Stimulated activated CD8-positive, alpha-beta memory T cell treated with anti-CD3 and anti-CD28 coated beads, Interleukin-4, amount 100 ng/mL, for 48 hours (primary cell): ENCODE data around the gene PRKCH.
A peak's percentile ranks its signal among the peaks of the same experiment; 100 is the strongest.

ENCODE experiments used
- DNase-seq: peaks from one replicate; pipeline ENCODE4 v3.0.0-alpha.2; 2020

Gene PRKCH

DNA sequence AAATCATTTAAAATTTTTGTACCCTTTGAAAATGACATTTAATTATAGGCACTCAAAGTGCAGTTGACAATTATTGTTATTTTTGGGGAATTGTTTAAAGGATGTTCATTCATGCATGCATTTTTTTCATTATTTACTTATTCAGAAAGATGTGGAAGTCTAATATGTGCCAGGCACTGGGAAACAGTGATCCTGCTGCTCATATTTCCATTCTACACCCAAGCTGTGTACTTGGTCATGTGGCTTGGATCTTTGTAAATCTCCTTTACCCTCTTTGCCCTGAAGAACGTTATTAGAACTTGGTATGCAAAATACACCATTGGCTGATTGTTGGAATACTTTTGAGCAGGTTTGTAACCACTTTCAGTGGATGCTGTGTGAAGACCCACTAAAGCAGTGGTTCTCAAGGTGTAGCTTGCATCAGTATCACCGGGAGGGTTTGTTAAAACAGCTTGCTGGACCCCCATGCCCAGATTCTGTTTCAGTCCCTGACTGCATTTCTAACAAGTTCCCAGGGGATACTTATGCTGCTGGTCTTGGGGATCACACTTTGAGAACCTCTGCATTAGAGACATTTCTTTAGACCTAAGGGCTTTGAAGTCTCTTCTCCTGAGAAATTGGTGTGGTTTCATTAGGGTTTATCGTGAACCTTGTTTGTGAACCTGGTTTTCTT is 47.5 kb downstream of the PRKCH start:
- DNase-seq, result no peak

DNA sequence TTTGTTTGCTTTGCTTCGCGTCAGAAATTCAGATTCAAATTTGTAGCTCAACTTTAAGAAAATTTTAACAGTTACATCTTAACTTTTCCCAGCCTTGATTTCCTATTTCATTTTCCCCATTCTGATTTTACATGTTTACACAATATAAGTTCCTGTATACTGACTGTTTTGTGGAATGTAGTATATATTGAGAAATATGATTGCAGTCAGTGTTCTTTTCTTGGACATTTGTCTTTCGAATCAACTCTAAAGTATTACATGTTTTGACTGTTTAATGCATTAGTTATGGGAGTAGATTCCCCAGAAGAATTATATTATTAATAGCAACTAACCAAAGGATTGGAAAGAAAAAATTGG is 48.1 kb downstream of the PRKCH start:
- no peak for DNase-seq

DNA sequence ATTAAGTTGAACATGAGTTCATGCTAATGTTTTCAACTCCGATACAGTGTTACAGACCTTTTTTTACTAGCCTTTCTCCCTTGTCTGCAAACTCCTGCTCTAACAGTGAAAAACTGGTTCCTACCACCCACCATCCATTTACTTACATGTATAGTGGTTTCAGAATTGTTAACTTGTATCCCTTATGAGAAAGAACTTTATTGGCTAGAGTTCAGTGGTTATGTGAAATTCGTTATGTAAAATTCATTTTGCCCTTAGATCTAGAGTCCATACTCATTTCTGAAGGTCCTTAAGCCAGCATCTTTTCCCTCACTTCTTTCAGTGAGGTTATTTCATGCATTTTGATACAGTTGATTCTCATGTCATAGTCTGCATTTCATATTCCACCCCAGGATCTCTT is 51.0 kb downstream of the PRKCH start:
- no peak for DNase-seq

DNA sequence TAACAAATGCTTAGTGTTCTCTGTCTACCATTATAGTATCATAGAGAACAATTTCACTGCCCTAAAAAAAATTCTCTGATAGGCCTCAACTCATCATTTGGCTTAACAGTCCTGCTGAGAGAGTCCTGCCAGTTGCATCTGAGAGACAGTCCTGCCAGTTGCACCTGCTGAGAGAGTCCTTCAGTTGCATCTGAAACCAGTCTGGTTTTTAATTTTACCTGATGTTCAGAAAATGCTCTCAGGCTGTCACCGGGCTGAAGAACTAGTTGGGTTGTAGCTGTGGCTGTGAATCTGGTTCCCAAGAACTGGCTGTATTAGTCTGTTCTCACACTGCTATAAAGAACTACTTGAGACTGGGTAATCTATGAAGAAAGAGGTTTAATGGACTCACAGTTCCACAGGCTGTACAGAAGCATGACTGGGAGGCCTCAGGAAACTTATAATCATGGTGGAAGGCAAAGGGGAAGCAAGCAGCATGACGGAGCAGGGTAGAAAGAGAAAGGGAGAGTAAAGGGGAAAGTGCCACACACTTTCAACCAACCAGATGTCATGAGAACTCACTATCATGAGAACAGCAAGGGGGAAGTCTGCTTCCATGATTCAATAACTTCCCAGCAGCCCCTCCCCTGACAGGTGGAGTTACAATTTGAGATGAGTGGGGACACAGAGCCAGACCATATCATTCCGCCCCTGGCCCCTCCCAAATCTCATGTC is 51.6 kb downstream of the PRKCH start:
- DNase-seq, result no peak

DNA sequence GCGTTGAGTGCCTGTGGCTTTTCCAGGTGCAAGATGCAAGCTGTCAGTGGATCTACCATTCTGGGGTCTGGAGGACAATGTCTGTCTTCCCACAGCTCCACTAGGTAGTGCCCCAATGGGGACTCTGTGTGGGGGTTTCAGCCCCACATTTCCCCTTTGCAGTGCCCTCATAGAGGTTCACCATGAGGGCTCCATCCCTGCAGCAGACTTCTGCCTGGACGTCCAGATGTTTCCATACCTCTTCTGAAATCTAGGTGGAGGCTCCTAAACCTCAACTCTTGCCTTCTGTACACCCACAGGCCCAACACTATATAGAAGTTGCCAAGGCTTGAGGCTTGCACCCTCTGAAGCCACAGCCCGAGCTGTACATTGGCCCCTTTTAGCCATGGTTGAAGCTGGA is 52.9 kb downstream of the PRKCH start:
- DNase-seq, result no peak

DNA sequence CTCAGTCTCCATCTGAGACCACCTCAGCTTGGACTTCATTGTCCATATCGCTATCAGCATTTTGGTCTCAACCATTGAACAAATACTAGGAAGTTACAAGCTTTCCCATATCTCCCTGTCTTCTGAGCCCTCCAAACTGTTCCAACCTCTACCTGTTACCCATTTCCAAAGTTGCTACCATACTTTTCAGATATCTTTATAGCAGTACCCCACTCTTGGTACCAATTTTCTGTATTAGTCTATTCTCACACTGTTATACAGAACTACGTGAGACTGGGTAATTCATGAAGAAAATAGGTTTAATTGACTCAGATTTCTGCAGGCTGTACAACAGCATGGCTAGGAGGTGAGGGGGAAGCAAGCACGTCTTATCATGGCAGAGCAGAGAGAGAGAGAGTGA is 53.8 kb downstream of the PRKCH start:
- DNase-seq, result no peak

DNA sequence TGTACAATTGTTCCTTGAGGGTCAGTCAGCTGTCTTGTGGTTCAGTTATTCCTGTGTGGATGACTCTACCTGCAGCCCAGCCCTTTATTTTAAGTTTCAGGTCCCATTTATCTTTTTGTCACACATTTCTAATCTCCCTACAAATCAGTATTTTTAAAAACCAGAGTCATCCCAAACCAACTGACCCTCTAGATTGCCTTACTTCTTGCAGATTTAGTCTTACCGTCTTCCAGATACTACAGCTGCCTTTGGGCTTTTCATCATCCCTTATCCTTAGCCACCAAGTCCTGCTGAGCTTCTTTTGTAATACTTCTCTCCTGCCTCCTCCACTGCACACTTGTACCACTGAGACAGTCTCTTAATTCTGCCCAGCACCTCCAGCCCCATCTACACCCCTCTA is 54.9 kb downstream of the PRKCH start:
- no peak for DNase-seq

DNA sequence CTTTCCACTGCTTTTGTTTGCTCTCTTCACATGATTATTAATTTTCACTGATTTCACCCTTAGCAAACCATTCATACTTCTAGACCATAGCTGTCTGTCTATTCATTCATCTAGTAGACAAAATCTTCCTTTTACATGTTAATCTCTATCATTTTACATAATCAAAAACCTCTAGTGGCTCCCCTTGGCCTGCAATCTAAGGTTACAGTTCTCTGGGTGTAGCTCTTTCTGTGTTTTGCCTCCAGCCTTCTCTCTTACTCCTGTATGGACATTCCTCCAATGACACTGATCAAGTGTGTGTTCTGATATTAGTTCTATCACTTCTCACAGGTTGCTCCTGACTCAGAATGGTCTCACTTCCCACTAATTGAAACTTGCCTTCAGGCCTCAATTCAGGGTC is 56.4 kb downstream of the PRKCH start:
- no peak for DNase-seq

DNA sequence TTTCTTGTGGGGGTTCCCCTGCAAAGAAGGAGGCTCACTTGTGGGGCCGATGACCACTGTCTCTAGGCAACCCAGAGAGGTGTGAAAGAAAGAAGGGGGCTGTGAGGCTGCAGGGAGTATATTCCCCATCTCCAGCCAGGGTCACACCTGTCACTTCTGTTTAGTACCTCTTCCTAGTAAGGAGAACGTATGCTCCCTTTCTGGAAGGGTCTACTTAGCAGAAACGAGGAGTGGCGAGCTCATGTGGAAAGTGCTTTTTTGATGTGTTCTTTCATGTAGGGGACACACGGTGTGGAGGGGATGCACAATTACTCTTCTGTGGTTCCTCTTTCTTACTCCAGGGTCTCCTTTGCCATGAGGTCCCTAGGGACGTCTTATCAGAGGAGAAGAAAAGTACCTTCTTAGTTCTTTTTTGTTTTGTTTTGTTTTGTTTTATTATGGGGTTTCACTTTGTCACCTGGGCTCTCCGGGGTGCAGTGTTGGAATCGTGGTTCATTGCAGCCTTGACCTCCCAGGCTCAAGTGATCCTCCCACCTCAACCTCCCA is 58.3 kb downstream of the PRKCH start:
- no peak for DNase-seq

DNA sequence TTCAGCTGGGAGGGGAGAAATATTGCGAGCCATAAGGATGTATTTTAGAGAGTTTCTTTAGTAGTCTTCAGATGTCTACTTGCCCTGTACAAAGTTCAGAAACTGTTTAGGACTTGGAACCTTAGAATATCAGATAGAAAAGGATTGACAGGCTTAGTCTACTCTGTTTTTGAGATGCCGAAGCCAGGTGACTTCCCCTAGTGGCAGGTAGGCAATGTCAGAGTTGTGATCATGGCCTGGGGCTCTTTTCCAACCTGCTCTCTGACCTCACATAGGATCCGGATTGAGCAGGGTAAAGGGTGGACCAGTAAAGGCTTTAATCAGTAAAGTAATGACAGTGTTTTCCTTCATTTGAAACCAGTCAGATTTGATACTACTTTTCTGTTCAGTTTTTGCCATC is 59.6 kb downstream of the PRKCH start:
- no peak for DNase-seq

DNA sequence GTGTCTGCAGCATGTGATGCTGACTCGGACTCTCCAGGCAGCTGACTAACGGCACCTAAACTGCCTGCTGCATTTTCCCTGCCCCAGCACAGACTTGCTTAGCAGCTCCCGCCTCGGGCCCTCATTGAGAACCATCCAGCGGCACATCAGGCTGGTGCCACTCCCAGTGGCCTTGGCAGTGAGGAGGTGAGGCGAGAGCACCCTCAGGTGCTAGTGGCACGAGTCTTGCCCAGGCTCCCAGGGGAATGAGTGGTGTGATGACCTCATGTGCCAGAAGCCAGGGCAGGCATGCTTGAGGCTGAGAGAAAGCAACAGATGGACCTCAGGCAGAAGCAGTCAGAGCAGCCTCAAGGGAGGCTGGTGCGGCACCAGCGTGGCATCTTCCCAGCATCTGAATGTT is 60.2 kb downstream of the PRKCH start:
- DNase-seq, result no peak

DNA sequence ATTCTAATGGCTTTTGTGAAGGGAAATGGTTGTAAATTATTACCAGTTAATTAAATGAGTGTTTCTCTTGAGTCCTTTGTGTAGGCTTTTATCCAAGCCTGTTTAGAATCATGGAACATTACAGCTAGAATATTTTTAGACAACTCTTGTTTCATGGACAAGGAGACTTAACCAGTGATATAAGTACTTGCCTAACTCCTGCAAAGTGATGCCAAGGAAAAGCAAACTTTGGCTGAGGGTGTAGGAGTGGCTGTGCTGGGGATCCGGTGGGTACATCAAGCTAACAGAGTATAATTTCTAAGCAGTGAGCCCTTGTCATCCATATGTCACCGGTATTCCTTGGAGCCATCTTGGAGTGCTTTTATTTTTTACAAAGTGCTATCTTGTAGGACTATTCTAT is 61.5 kb downstream of the PRKCH start:
- DNase-seq, result no peak

DNA sequence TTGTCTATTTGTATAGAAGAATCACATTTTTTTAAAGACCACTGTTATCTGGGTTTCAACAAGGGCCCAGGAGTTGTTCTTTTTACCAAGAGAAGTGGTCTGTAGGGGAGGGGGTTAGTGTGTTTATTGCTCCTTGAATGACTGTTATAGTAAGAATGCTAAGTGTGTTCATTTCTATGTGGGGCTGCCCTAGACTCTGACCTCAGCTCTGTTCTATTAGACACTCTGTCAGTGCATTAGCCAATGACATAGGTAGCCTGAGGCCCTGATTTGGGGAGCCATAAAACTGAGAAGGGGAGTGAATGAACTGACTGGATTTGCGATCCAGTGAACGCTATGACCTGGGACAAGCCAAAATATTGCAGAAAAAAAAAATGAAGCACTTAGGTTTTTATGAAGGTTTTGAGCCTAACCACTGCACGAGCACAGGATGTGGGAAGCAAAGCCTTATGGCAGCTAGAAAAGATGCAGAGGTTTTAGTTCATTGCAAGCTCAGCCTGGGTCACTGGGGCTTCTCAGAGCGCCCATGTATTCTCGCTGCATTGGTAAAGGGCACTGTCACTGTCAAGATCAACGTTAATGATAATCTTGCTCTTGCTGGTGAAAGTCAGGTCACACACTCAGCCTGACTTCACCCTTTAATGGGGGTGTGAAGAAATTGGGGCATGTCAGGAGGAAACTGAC is 63.8 kb downstream of the PRKCH start:
- peak; percentile 57 for DNase-seq

DNA sequence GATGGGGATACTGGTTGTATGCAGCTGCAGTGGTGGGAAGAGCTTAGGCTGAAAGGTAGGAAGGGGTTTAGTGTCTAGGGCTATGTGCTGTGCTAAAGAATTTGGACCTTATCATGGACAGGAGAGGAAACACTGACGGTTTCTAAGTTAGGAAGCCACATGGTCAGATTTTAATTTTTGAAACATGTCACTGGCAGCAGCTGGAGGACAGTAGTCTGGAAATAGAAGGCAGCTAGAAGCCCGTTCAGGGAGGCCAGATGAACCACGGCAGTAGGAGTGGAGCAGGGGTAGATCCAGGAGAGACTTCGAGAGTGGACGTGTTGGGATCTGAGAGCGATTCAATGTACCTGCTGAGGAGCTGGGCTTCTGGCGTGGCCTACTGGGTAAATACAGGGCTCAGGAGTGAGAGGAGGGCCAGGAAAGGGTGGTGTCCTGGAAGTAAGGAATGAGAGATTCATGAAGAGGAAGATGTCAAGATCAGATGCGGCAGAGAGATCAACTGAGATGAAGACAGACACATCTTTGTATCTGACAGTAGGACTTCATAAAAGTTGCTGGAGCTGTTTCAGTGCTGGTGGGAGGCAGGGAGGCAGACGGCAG is 64.9 kb downstream of the PRKCH start:
- no peak for DNase-seq

DNA sequence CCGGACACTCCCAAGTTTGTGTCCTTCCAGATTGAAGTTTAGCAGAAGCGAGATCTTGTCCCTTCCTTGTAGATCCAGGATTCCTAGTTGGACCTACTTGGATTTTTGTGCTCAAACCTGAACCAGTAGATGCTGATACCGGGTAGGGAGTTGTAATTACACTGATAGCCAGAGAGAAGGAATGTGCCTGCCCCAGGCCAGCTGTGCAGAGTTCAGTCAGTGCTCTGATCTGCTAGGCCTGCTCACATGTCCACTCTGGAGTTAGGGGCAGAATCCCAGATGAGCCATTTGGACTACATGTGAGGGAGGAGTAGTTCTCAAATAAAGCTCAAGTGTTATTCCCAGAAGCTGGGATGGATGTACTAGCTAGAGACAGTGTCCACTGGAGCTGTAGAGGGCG is 65.7 kb downstream of the PRKCH start:
- DNase-seq, result no peak

DNA sequence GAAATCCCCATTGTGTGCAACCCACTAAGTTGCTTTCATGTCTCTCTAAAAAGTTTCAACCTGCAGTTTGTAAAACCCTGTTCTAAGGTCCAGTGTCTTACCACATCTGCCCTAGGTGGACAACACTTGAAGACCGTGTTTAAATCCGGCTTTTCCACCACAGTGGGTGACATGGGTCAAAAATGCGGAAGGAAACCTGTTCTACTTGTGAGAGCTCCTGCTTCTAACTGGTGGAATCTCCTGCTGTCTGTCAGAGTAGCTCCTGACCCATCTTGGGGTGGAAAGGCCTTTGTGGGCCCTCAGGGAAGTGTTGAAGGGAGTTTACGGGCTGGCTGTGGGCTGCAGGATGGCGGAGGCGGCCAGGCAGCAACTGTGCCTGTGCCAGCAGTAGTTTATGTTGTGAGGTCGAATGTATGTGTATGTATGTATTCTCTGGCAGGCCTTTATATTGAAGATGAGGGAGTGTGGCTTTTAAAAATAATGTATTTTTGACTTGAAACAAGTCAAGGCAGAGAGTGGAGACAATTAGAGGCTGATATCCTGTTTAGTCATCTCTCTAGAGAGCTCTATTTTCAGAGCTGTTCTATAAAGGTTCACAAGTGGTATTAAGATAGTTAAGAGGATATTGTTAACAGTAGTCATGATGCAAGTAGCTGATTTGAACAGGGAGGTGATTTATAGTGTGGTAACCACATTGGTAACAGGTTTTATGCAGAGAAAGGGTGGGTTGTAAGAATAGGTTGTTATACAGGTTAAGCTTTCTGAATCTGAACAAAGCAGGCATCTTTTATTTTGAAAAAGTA is 67.0 kb downstream of the PRKCH start:
- DNase-seq, result peak; percentile 57

DNA sequence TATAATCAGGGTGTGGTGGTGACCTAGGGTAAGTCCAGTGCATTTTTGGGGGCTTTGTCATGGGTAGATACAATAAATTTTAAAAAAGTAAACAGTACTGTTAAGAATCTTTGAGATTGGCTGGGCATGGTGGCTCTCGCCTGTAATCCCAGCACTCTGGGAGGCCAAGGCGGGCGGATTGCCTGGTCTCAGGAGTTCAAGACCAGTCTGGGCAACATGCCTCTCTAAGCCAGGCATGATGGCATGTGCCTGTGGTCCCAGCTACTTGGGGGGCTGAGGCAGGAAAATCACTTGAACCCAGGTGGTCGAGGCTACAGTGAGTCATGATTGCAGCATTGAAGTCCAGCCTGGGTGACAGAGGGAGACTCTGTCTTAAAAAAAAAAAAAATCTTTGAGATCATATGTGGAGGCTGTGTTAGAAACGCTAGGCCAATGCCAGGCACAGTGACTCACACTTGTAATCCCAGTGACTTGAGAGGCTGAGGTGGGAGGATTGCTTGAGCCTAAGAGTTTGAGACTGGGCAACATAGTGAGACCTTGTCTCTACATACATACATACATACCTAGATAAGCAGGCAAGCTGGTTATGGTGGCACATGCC is 67.7 kb downstream of the PRKCH start:
- DNase-seq, result peak; percentile 48

DNA sequence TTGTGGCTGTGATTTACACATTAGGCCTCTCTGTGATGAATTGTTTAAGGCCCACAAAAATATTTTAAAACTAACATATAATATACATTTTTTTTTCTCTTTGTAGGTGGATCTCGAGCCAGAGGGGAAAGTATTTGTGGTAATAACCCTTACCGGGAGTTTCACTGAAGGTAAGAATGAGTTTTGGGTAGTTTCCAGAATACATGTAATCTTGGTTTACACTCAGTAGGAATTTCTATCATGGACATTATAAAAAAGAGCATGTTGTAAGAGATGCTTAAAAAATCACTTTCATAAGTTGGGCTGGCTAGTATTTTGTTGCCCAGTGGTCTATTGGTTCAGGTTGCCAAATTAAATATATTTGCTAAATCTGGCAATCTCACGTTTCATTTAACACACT is 69.7 kb downstream of the PRKCH start:
- DNase-seq, result no peak

DNA sequence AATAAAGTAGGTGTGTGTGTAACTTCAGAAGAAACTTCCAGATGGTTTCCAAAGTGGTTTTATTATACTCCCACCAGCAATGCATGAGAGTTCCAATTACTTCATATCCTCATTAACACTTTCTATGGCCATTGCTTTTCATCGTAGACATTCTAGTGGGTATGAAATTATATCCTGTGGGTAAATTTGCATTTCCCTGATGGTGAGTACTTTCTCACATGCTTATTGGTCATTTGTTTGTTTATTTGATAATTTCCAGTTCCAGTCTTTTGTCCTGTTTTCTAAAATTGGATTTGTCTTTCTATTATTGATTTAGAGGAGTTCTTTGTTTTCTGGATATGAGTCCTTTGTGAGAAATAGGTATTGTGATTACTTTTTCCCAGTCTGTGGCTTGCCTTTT is 70.9 kb downstream of the PRKCH start:
- DNase-seq, result no peak

DNA sequence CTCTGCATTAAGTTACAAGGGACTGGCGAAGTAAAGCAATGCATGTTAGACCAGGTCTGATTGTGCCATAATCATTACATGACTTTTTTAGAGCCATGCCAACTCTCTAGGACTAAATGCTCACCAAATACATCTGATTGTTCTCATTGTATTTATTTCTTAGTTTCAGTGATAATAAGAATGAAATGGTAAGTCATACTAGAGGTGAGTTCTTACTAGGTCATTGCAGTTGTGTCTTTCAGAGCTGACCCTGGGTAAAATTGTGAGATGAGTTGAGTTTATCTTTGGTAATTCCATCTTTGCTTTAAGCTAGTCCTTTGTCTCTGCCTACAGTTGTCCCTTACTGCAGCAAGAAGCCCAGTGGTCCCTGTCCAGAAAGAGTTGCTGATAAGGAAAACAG is 73.2 kb downstream of the PRKCH start:
- no peak for DNase-seq

DNA sequence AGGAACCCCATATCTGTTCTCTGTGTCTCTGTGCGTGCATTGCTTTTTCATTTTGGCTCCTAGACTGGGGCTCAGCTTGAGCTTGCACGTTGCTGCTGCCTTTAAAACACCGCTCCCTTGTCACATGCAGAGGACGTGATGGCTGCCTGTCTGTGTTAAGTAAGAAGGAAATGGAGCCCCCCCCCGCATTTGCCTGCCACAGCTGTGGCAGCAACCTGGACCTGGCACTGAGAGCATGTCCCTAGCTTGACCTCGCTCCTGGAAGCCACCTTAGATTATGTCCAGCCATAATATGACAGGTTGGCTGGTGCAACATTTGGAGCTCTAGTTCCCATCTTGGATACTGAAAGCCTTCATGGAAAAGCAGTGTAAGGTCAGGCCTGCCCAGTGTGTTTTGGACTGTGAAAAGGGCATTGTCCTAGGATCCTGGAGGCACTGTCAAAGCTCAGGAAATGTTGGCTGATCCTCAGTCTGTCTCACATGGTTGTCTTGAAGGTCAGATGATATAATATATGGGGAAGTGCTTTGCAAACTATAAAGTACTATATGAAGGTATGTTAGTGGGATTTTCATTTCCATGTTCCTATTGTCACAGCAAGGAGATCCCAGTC is 73.8 kb downstream of the PRKCH start:
- DNase-seq, result no peak

DNA sequence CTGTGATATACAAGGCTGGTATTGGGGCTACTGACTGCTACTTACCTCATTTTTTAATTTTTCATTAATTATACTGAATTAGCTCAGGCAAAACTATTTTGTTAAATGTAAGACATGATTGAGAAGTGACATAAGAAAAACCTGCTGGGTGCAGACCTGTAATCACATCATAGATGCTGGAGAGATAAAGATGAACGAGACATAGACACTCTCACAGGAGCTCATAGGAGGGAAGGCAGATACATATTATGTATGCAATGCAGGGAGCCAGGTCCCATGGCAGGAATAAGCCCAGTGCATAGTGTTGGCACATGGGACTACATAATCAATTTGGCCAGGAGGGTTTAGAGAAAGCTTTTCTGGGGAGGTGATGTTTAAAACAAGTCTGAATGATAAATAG is 74.9 kb downstream of the PRKCH start:
- DNase-seq, result no peak
